Stimulated activated CD4-positive, alpha-beta T cell treated with anti-CD3 and anti-CD28 coated beads, Interleukin-2, amount 100 ng/mL, for 24 hours (primary cell): ENCODE results near the gene RCBTB2.

Experiments used
- DNase-seq, 2 donors: peaks; one replicate each; pipeline ENCODE4 v3.0.0-alpha.2; 2020

Gene RCBTB2

DNA sequence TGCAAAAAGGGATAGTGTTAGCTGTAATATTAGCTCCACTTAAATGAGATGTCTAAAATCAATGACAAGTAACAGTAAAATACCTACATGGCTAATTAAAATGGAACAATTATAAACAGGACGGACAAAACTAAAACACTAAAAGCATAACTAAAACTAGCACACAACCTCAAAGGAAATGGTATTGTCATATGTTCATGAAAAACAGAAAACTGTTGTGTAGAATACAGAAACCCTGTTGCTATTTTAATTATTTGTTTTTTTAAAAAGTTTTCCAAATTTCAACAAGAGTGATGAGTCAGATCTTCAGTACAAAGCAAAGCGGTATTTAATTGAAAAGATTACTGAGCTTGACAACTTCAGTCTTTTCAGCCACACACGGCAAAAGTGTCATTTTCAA, 4.2 kb downstream of the RCBTB2 start:
- DNase-seq: no peak

DNA sequence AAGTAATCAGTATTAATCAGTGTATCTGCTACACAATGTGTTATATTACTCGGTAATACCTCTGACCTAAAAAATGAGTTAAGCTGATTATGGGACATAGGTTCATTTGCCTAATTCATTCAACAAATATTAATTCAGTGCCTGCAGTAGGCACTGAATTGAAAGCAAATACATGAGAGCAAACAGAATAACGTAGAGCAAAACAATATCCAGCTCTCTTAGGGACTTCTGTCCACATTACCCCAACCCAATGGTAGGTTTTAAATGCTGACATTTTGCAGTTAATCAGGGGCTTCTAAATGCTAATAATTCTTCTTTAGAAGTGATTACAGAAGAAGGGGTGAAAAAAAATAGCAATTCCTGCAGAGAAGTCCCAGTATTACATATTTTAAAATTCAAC, 4.9 kb downstream of the RCBTB2 start:
- DNase-seq: no peak

DNA sequence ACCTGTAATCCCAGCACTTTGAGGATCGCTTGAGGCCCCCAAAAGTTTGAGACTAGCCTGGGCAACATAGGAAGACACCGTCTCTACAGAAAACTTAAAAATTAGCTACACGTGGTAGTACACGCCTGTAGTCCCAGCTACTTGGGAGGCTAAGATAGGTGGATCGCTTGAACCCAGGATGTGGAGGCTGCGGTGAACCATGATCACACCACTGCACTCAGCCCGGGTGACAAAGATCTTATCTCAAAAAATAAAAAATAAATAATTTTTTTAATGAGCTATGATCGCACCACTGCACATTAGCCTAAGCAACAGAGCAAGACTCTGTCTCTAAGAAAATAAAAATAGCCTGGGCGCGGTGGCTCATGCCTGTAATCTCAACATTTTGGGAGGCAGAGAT, 6.6 kb downstream of the RCBTB2 start:
- no peak for DNase-seq

- DNase-seq: no peak
These were observed 14.8 kb downstream of the RCBTB2 start for GRCh38 chr13:48518083-48518482.

- DNase-seq: no peak
These were observed 17.1 kb downstream of the RCBTB2 start for GRCh38 chr13:48515732-48516131.

- DNase-seq: no peak
These were observed 18.1 kb downstream of the RCBTB2 start for GRCh38 chr13:48514793-48515192.

DNA sequence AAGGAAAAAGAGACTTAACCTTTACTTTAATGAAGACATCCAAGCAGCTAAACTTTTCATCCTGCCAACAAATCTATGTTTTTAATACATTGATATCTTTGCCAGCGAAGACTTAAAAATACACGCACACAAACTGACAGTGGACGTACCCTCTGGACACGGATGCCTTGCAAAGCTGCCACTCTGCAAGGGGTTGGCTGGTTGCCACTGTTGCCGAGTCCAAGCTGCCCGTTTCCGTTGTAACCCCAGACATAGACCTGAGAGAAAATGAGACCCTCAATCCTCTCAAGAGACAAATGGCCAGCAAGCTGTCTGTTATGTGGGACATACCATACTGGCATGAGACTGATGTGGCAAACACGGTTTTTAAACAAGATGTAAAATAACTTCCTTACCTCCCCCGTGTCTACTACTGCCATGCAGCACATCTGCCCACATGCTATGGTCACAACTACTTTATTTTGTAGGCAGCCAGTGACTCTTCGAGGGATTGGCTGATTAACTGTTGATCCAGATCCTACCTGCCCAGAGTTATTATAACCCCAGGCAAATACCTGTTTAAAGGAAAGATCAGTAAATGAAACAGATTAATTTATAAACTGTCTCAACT, 21.2 kb downstream of the RCBTB2 start:
- DNase-seq: no peak

GRCh38 chr13:48510698-48511097, 22.2 kb downstream of the RCBTB2 start:
- no peak for DNase-seq

GRCh38 chr13:48508011-48508410, 24.9 kb downstream of the RCBTB2 start:
- no peak for DNase-seq

- no peak for DNase-seq
These were observed 25.9 kb downstream of the RCBTB2 start for GRCh38 chr13:48507021-48507420.

- DNase-seq: no peak
These were observed 26.7 kb downstream of the RCBTB2 start for GRCh38 chr13:48506092-48506701.

- DNase-seq: peak; percentile 36 to 48
These were observed 27.2 kb downstream of the RCBTB2 start for GRCh38 chr13:48505597-48506091.

GRCh38 chr13:48505012-48505411, 27.9 kb downstream of the RCBTB2 start:
- no peak for DNase-seq

- no peak for DNase-seq
These were observed 28.3 kb downstream of the RCBTB2 start for GRCh38 chr13:48504606-48505005.

- no peak for DNase-seq
These were observed 30.1 kb downstream of the RCBTB2 start for GRCh38 chr13:48502601-48503319.

DNA sequence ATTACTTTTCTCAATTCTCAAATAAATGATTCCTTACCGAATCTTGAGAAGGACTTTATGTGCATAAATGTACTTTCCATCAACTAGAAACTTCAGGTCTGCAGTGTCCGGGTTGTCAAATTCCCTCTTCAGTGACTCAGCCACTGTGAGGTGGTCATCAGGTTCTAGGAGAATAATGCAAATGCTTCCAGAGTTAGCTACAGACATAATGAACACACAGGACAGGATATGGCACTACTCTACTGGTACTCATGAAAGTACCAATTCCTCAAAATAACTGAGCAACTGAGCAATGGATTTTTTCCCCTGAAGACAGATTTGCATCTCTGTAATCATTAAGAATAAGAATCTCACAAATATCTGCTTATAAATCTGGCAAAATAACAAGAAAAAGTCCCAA, 31.2 kb downstream of the RCBTB2 start:
- DNase-seq: no peak

DNA sequence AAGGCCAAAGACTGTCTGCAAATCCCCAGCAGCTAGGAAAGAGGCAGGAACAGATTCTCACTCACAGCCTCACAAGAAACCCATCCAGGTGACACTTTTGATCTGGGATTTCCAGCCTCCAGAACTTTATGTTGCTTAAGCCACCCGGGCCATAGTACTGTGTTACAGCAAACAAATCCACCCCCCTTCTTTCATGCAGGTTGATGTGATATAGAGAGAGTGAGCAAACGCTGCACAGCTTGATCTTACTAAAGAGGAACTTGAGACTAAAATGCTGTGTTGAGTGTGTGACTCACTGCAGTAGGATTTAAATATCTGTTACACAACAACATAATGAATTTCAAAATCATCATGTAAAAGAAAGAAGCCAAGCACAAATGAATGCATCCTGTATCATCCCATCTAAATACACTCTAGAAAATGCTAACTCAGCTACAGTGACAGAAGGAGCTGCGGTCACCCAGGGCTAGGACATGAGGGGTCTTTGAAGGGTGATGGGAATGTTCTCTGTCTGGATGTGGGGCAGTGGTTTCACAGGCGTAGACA, 32.2 kb downstream of the RCBTB2 start:
- DNase-seq: no peak

GRCh38 chr13:48497669-48498068, 35.2 kb downstream of the RCBTB2 start:
- no peak for DNase-seq

GRCh38 chr13:48496271-48497161, 36.4 kb downstream of the RCBTB2 start:
- DNase-seq: no peak

DNA sequence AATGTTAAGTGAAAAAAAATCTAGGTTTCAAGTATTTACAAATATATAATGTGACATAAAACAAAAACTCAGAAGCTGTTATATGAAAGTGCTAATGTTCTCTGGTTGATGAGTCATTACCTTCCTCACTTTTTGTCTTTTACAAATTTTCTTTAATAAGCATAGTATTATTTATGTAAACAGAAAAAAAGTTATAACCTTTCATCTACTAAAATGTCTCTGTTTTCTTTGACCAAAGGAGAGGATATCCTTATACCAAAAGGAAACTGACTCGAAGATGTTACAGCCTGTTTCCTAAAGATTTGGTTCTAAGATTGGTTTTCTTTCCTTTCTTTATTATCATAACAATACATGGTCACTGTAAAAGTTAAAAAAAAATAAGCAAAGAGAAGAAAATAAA, 38.0 kb downstream of the RCBTB2 start:
- no peak for DNase-seq

DNA sequence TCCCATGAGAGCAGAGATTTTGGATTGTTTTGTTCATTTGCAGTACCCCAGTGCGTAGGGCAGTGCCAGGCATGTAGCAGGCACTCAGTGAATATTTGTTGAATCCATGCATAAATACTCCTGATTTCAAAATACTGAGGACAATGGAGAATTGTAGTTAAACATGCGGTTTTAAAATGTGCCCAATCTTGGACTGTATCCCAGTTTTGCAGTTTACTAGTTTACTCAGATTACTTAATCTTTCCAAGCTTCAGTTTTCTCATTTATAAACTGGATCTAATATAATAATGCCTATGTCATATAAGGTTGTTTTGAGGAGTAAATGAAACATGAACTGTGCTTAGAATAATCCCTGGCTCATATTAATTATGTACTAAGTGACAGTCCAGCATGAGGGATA, 39.0 kb downstream of the RCBTB2 start:
- DNase-seq: no peak

GRCh38 chr13:48493066-48493765, 39.7 kb downstream of the RCBTB2 start:
- peak in 1 of 2 donors; percentile 21 for DNase-seq
